Measurements from ENCODE around the gene XRCC3.
A peak's percentile ranks its signal among the peaks of the same experiment; 100 is the strongest.

XRCC3 gene

GRCh38 chr14:103706551-103707328, 8.5 kb downstream of the XRCC3 start:
- peak overlapping the region in 1 of 2 donors; percentile 72 for H3K27ac ChIP-seq

GRCh38 chr14:103705504-103706284, 9.6 kb downstream of the XRCC3 start:
- peak overlapping the region in 1 of 2 donors; percentile 72 for H3K27ac ChIP-seq
- TF ChIP-seq CTCF (IDR thresholded peaks at IDR 0.05): no peak
- DNase-seq (ENCODE audit: low spot score): no peak
- H3K4me3 ChIP-seq: no peak overlapping the region

More at GRCh38 chr14:103706551-103707328, 8.5 kb downstream of the XRCC3 start:
- DNase-seq (ENCODE audit: low spot score): no peak
- no peak overlapping the region for H3K4me3 ChIP-seq
- TF ChIP-seq CTCF (IDR thresholded peaks at IDR 0.05): no peak

- Histone ChIP-seq H3K27ac (peak overlapping the region in 1 of 2 donors; percentile 26), H3K4me3 (no peak overlapping the region)
- DNase-seq (ENCODE audit: low spot score): no peak
- no peak for TF ChIP-seq CTCF (IDR thresholded peaks at IDR 0.05)
Observed at GRCh38 chr14:103705118-103705503, 10.1 kb downstream of the XRCC3 start.

- Histone ChIP-seq H3K27ac (peak overlapping the region in 1 of 2 donors; percentile 26), H3K4me3 (no peak overlapping the region)
- no peak for DNase-seq (ENCODE audit: low spot score)
- no peak for TF ChIP-seq CTCF (IDR thresholded peaks at IDR 0.05)
Observed at GRCh38 chr14:103704708-103705107, 10.5 kb downstream of the XRCC3 start.

GRCh38 chr14:103703433-103704385, 11.5 kb downstream of the XRCC3 start:
- no peak for DNase-seq (ENCODE audit: low spot score)
- H3K27ac ChIP-seq: no peak overlapping the region
- TF ChIP-seq CTCF (IDR thresholded peaks at IDR 0.05): no peak
- H3K4me3 ChIP-seq: no peak overlapping the region

- no peak overlapping the region for H3K27ac ChIP-seq
- TF ChIP-seq CTCF (IDR thresholded peaks at IDR 0.05): no peak
- no peak for DNase-seq (ENCODE audit: low spot score)
- no peak overlapping the region for H3K4me3 ChIP-seq
Observed at GRCh38 chr14:103702497-103703432, 12.5 kb downstream of the XRCC3 start.
